ENCODE data around the gene DPYSL5. TPM values are rescaled to one million over a fixed set of nuclear protein-coding genes. Genes with fewer than 3 reads are reported as not detected.

Gene DPYSL5
- total and polyA plus RNA-seq, 10 of the 15 experiments (the other 5 are each of a cell fraction or from before 2014, with no cell fraction given) = not detected

DNA sequence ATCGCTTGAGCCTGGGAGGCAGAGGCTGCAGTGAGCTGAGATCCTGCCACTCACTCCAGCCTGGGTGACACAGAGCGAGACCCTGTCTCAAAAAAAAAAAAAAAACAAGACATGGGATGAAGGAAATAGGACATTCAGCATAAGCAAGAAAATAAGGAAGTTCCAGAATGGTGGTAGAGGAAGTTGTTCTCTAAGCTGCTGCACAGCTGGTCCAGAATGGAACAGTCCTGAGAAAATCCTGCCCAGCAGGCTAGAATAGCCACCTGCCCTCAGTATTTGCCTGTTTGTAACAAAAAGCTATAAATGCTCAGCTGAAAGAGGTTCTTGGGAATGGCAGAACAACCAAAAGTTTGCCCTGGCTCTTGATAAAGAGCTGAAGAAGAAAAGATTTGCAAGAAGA, 111.4 kb downstream of the DPYSL5 start:
- in situ Hi-C loops (cut with MboI) (no loop called here), intact Hi-C loops (cut with micrococcal nuclease; ENCODE audit: unreplicated experiment) (no loop called here)
- ChIA-PET SMC1A (ENCODE audit: uncharacterized antibody, unreplicated experiment) (interaction anchor here (0.8 to 6.1 kb wide), 5 partner anchors 9 to 321 kb away, joined by 3 to 61 read pairs (median 4); no protein-coding TSS in a partner anchor), CTCF (interaction anchor here (0.9 to 12.2 kb wide), 15 partner anchors 10 to 344 kb away, joined by 3 to 153 read pairs (median 4); partner anchors contain the start of genes AGBL5 and KHK), POLR2A (interaction anchor here (0.7 kb wide), 1 partner anchor 44 kb away, joined by 4 read pairs; no protein-coding TSS in a partner anchor), RAD21 (ENCODE audit: unreplicated experiment) (interaction anchor here (0.9 to 1.2 kb wide), 4 partner anchors 57 to 131 kb away, joined by 3 to 7 read pairs (median 4); no protein-coding TSS in a partner anchor)
- Histone ChIP-seq H4K20me1 (ENCODE audit: control insufficient read depth, insufficient read depth) (no peaks in the 10 kb centered on the region), H3K4me2 (ENCODE audit: control insufficient read depth, insufficient read depth) (no peak overlapping the region), H3K36me3 (ENCODE audit: control insufficient read depth in 2 of 2, insufficient read depth in 2 of 2, low read length in 1 of 2) (no peaks in the 10 kb centered on the region), H3K79me2 (ENCODE audit: control insufficient read depth, insufficient read depth, low read length) (no peaks in the 10 kb centered on the region), H3K9ac (ENCODE audit: control insufficient read depth, insufficient read depth, low read length) (no peak overlapping the region), H3K27me3 (replicated peaks in 1 of 2; ENCODE audit: control insufficient read depth in 2 of 2, insufficient read depth in 2 of 2, low read length in 1 of 2) (no peaks in the 10 kb centered on the region; a peak in 2 of 4 replicates), H3K27ac (ENCODE audit: control insufficient read depth, insufficient read depth) (no peak overlapping the region), H3K4me3 (no peak overlapping the region), H2AFZ (ENCODE audit: control insufficient read depth, low read depth, low read length) (no peak overlapping the region), H3K9me3 (replicated peaks; ENCODE audit: control insufficient read depth, insufficient read depth, low read length) (no peaks in the 10 kb centered on the region), H3K4me1 (ENCODE audit: control insufficient read depth, insufficient read depth, low read length) (no peaks in the 10 kb centered on the region)
- no TSS peak for BruUV-seq (replicated peaks)
- FAIRE-seq (no peak), DNase-seq (ENCODE audit: low read depth, low spot score) (no peak), ATAC-seq (no peak)
- WGBS (ENCODE audit: insufficient coverage, insufficient replicate concordance, low lambda C conversion rate, missing lambda C conversion rate) = 90% methylated on average over 1 of the region's 2 CpGs
- TF ChIP-seq MEF2B (IDR thresholded peaks at IDR 0.05; ENCODE audit: partially characterized antibody, poor library complexity, severe bottlenecking) (no peak), TCF12 (IDR thresholded peaks at IDR 0.05; ENCODE audit: low read depth, low read length) (no peak), RBBP5 (conservative IDR thresholded peaks at IDR 0.05) (no peak), TCF3 (IDR thresholded peaks at IDR 0.05; ENCODE audit: borderline replicate concordance, insufficient read depth, low read depth, low read length) (no peak), ETV6 (conservative IDR thresholded peaks at IDR 0.05 in 1 of 2, IDR thresholded peaks at IDR 0.05 in 1 of 2; ENCODE audit: borderline replicate concordance in 1 of 2, low read depth in 1 of 2) (no peak), PML (IDR thresholded peaks at IDR 0.05; ENCODE audit: low read length) (no peak), ZNF622 (IDR thresholded peaks at IDR 0.05) (no peak), ZNF217 (IDR thresholded peaks at IDR 0.05) (no peak)

Measured in GM12878 (cell line).